AG04450 (cell line): Measurements from ENCODE around the gene IL20. TPM values are rescaled to one million over a fixed set of nuclear protein-coding genes. Genes with fewer than 3 reads are reported as not detected.

Experiments
- CTCF ChIA-PET: fragments of 300-600, 350-600 bp; formaldehyde crosslinking; extraction: SDS; loops from one replicate; lab custom pipeline; 2022; ENCODE audit warnings: antibody characterized with exemption, inconsistent platforms; lab: Charles Lee
- POLR2A ChIA-PET: fragments of 350-600 bp; formaldehyde crosslinking; extraction: SDS; loops from one replicate; lab custom pipeline; 2021; ENCODE audit warnings: antibody characterized with exemption, inconsistent platforms; lab: Yijun Ruan, JAX
- DNase-seq: peaks from one replicate; pipeline ENCODE4 v3.0.0-alpha.2; 2011; ENCODE audit warnings: low read depth, low spot score
- H3K27ac ChIP-seq: one replicate; pipeline ENCODE4 v1.5.1; 2012; ENCODE audit warnings: low read depth, low read length, control low read depth
- H3K27me3 ChIP-seq: one replicate; pipeline ENCODE4 v1.6.0; 2012; ENCODE audit warnings: low read length; ENCODE audit not compliant: control insufficient read depth, insufficient read depth
- H3K4me3 ChIP-seq: 2 replicates; pipeline ENCODE4 v1.5.1; 2011; ENCODE audit warnings: mild to moderate bottlenecking, low read depth, low read length, control low read depth
- H3K9me3 ChIP-seq: 2 replicates; pipeline ENCODE4 v1.5.1; 2012; ENCODE audit warnings: low read length; ENCODE audit not compliant: control insufficient read depth, insufficient read depth
- CTCF ChIP-seq: IDR thresholded peaks from 2 replicates; pipeline ENCODE4 v1.5.1; 2011; ENCODE audit warnings: low read depth, low read length, control low read depth, inconsistent platforms
- polyA plus RNA-seq: library from polyadenylated mRNA; depleted of rRNA; stranded (reverse); fragments of >200 nt; gene quantifications from 2 replicates; pipeline ENCODE4 v1.2.3, GENCODE V29; 2011

Gene IL20
- polyA plus RNA-seq, 1 experiment = not detected

GRCh38 chr1:206824331-206824730 lies 41.1 kb upstream of the IL20 start:
- no peak overlapping the region for H3K4me3 ChIP-seq
- H3K27ac ChIP-seq = peak overlapping the region; percentile 66
- no peaks in the 10 kb centered on the region for H3K9me3 ChIP-seq
- DNase-seq = no peak
- H3K27me3 ChIP-seq = no peaks in the 10 kb centered on the region
- TF ChIP-seq CTCF = no peak
- ChIA-PET CTCF (interaction anchor here (1.1 to 5.1 kb wide), 2 partner anchors 11 to 88 kb away, joined by 5 to 21 read pairs; no protein-coding TSS in a partner anchor), POLR2A (interaction anchor here (0.6 kb wide), 1 partner anchor 80 kb away, joined by 3 read pairs; no protein-coding TSS in a partner anchor)

- no peak for TF ChIP-seq CTCF
- POLR2A ChIA-PET = no interaction called here
- Histone ChIP-seq H3K27ac (no peak overlapping the region), H3K27me3 (no peaks in the 10 kb centered on the region), H3K4me3 (no peak overlapping the region), H3K9me3 (no peaks in the 10 kb centered on the region)
- CTCF ChIA-PET = interaction anchor here (0.6 to 5.1 kb wide), 4 partner anchors 17 to 86 kb away, joined by 3 to 21 read pairs (median 7); partner anchors contain the start of gene IL20
- no peak for DNase-seq
Measured at GRCh38 chr1:206826394-206826793, 39.0 kb upstream of the IL20 start.

GRCh38 chr1:206828061-206828460 lies 37.4 kb upstream of the IL20 start:
- Histone ChIP-seq H3K9me3 (no peaks in the 10 kb centered on the region), H3K4me3 (no peak overlapping the region), H3K27ac (no peak overlapping the region), H3K27me3 (no peaks in the 10 kb centered on the region)
- CTCF ChIA-PET = interaction anchor here (1.0 kb wide), 1 partner anchor 18 kb away, joined by 3 read pairs; no protein-coding TSS in a partner anchor
- DNase-seq = no peak
- POLR2A ChIA-PET = interaction anchor here (0.7 kb wide), 1 partner anchor 11 kb away, joined by 4 read pairs; no protein-coding TSS in a partner anchor
- TF ChIP-seq CTCF = no peak

- Histone ChIP-seq H3K27me3 (no peaks in the 10 kb centered on the region), H3K4me3 (no peak overlapping the region), H3K27ac (no peak overlapping the region), H3K9me3 (no peaks in the 10 kb centered on the region)
- TF ChIP-seq CTCF = peak; percentile 26
- DNase-seq = no peak
- ChIA-PET POLR2A (interaction anchor here (0.7 kb wide), 1 partner anchor 10 kb away, joined by 4 read pairs; no protein-coding TSS in a partner anchor), CTCF (interaction anchor here (0.6 to 0.7 kb wide), 2 partner anchors 22 to 49 kb away, joined by 3 to 6 read pairs; no protein-coding TSS in a partner anchor)
Measured at GRCh38 chr1:206828765-206829164, 36.7 kb upstream of the IL20 start.

- ChIA-PET CTCF (interaction anchor here (0.7 kb wide), 1 partner anchor 22 kb away, joined by 6 read pairs; no protein-coding TSS in a partner anchor), POLR2A (no interaction called here)
- Histone ChIP-seq H3K27ac (no peak overlapping the region), H3K27me3 (no peaks in the 10 kb centered on the region), H3K9me3 (no peaks in the 10 kb centered on the region), H3K4me3 (no peak overlapping the region)
- TF ChIP-seq CTCF = no peak
- DNase-seq = no peak
Measured at GRCh38 chr1:206829282-206829681, 36.1 kb upstream of the IL20 start.
